Kidney tubule cell (primary cell): Measurements from ENCODE around the gene BABAM2.

ENCODE experiments used
- DNase-seq: peaks from one replicate; pipeline ENCODE4 v3.0.0-alpha.2; 2018; ENCODE audit warnings: low spot score

BABAM2 gene

DNA sequence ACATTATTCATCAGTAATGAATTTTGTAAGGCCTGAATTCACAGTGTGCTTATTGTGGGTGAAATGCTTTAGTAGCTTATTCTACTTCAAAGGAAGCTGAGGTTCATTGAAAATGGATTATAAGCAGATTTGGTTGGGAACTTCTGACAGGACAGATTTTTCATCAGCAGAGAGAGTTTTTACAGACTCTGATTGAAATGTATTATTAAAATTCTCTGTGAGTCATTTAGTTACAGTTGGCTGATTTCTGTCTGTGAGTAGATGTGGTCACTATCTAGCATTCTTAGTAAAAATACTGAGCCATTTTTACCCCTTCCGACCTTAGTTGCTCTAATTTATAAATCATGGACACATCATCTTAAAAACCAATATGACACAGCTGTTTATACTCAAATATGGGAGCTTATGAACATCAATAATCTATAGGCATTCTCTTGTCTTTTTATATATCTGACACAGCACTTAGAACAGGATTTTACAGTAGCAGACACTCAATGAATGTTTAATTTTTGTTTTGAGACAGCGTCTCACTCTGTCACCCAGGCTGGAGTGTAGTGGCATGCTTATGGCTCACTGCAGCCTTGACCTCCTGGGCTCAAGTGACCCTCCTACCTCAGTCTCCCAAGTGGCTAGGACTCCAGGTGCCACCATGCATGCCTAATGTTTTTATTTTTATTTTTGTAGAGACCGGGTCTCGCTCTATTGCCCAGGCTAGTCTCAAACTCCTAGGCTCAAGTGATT is 239.6 kb downstream of the BABAM2 start:
- peak; percentile 80 for DNase-seq

- no peak for DNase-seq
Measured at GRCh38 chr2:28133778-28134177, 243.2 kb downstream of the BABAM2 start.

GRCh38 chr2:28134262-28134812 is 243.8 kb downstream of the BABAM2 start:
- DNase-seq = peak; percentile 75

DNA sequence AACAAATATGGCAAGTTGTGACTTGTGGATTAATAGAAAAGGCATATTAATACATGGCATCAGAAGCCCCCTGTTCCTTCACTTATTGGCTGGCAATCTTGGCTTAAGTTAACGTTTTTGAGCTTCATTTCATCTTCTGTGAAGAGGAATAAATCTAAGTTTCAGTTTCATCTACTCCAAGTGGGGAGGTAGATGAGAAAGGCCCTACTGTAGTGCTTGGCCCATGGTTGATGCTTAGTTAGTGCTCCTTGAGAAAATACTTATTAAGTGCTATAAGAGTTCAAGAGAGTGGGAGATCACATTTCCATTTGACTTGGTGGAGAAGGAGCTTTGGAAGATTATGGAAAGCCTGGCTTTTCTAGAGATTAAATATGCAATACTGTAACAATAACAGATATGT is 244.3 kb downstream of the BABAM2 start:
- DNase-seq = no peak

DNA sequence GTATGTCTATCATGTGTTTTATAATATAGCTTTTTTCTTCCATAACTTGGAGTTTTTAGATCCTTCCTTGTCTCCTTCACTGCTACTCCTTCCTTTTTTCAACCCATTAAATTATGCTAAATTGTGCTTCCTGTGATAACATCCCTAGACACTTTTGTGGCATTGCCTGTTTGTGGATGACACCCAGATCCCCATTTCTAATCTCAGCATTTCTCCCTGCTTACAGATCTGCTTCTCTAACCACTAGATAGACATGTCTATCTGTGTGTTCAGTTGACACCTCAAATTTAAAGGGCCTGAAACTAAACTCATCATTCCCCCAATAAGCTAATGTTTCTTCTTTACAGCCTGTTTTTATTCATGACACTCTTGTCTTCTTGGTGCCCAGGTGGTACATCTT is 244.8 kb downstream of the BABAM2 start:
- no peak for DNase-seq

- DNase-seq = no peak
Measured at GRCh38 chr2:28135799-28136198, 245.3 kb downstream of the BABAM2 start.

DNA sequence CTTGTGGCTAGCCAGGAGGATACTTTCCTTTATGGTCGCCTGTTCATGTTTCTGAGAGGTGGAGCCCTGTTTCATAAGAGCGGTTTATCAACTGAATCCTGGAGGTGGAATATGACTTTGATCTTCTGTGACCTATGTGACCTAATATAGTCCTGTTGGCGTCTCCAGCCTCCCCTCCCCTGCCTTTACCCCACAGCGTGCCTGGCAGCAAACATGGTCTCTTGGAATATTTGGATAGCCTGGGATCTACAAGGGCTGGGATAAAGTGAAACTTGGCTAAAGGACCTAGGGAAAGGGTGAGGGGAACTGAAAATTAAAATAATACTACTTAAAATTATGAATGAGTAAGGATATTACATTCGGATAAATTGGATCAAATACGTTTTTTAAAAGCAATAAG is 246.0 kb downstream of the BABAM2 start:
- no peak for DNase-seq

DNA sequence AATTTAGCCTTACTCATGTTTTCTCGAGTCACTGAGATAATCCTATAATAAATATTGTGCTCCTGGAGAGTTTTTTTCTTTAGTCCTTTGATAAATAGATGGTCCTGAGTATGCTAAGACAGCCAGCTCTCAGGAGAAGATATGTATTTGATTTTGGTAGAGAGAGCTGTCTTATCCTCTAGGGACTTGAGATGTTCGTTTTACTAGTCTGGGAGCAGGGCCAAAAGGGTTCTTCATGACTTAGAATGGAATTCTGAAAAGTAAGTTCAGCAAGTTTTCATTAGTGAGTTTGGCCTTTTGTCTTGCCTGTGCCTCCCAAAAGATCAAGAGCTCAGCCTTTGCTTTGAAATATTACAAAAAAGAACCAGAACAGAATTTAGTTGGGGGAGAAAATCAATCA is 246.7 kb downstream of the BABAM2 start:
- DNase-seq = peak; percentile 34

- no peak for DNase-seq
Measured at GRCh38 chr2:28142386-28142785, 251.9 kb downstream of the BABAM2 start.

DNA sequence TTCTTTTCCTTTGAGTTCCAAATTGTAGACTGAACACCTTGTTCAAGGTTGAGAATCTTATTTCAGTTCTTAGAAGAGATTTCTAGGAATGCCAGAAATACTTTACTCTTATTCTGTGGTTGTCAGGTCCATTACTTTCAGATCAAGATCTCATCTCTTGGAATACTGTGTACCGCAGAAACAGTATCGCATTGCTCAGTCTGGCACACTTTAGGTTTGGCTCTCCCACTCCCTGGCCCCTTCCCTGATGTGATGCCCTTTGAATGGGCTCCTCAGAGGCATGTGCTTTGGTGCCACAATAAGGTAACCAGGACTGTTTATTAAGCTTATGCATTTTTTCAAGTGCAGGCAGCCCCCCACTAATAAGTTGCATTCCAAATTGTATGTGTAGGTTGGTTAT is 257.5 kb downstream of the BABAM2 start:
- no peak for DNase-seq

DNA sequence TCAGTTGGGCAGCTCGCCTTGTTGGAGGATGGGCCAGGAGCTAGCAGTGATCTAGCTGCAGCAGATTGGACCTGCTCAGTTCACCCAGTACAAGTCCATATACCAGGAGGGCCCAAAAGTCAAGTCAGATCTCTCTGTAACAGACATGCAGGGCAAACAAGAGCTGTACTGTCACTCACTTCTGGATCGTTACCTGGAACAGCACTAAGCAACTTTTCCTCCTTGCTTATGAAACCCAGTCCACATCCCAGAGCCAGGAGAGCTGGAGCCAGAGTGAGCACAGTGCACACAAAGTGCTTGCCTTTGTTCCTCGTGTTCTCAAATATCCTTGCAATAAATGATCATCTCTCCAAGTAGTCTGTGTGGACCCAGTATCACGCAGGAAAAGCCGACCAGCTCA is 258.0 kb downstream of the BABAM2 start:
- DNase-seq = no peak

- no peak for DNase-seq
Measured at GRCh38 chr2:28150236-28150915, 259.8 kb downstream of the BABAM2 start.

- no peak for DNase-seq
Measured at GRCh38 chr2:28150994-28151393, 260.5 kb downstream of the BABAM2 start.

DNA sequence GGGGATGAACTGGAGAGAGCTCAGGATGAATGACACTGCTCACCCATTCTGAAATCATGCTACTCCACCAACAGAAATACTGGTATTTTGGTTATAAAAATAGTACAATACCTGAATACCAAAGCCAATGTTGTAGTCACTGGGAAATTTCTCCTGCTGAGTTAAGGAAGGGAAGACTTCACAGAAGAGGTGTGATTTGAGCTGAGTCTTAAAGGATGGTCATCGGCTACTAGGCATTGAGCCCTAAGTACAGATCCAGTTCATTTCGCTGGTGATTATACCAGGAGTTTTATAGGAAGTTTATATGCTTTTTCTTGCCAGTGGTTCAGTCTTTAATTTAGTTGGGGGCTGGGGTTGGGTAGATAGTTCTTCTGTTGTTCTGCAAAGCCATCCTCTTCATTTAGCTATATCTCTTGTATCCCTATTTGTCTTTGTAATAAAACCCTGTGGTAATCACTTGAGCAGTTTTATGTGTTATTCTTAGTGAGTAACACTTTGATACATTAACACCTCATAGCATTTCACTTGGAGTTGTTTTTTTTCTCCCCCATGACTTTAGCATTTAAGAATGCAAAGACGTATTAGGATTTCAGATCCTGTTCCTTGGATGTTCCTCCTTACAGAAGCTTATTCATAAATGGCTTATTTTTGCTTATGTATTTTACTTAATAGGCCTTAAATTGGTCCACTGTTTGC is 262.2 kb downstream of the BABAM2 start:
- peak; percentile 95 for DNase-seq

- DNase-seq = peak; percentile 56
Measured at GRCh38 chr2:28153851-28154250, 263.3 kb downstream of the BABAM2 start.

GRCh38 chr2:28155086-28155485 is 264.6 kb downstream of the BABAM2 start:
- DNase-seq = no peak

DNA sequence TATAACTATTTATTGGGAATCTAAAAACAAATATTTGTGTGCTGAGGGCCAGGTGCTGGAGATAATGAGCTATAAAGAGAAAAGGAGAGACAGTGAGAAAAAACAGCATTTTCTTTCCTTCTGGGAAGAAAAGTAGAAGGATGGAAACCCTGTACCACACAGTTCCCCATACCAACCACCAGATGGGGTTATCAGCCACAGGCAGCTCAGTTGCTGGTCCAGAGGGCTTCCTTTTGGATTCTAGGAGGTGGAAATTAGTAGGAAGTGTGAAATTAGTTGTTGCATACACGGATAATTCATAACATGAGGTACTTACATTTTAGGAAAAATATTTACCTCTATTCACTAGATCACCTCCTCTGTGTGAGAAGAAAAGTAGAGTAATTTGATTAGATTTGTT is 265.1 kb downstream of the BABAM2 start:
- peak; percentile 59 for DNase-seq

DNA sequence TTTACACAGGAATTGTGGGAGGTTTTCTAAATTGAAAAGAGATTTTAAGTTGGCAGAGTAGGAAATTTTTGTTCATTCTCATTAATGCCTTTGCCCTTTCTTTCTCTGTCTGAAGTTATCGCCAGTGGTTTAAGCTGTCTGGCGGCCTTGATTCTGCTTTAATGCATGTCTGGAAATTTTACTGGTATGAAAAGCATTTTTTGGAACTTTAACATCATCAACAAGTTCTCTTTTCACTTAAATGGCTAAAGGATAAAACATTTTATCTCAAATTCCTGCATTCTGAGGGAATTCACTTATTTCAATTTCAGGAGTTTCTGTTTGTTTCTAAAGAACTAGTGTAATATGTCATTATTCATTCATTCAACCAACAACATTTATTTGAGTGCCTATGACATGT is 268.3 kb downstream of the BABAM2 start:
- DNase-seq = no peak

DNA sequence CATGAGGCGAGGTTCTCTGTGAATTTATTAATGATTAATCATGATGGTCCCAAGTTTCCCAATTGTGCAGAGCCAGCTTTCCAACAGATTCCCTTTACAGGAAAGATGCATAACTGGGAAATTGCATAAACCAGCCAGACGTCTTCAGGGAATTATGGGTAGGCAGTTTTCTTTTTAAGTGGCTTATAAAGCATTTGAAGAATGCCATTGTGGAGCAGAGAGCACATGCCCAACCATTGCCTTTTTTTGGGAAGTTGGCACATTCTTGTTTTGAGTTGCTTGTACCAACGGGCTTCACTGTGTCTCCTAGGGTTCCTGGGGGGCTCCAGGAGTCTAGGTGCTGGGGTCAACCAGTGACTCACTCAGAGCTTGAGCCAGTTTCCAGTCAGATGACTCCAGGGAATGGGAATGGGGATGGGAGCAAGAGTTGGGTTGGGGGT is 270.5 kb downstream of the BABAM2 start:
- DNase-seq = peak; percentile 95

GRCh38 chr2:28161466-28161865 is 270.9 kb downstream of the BABAM2 start:
- DNase-seq = no peak

DNA sequence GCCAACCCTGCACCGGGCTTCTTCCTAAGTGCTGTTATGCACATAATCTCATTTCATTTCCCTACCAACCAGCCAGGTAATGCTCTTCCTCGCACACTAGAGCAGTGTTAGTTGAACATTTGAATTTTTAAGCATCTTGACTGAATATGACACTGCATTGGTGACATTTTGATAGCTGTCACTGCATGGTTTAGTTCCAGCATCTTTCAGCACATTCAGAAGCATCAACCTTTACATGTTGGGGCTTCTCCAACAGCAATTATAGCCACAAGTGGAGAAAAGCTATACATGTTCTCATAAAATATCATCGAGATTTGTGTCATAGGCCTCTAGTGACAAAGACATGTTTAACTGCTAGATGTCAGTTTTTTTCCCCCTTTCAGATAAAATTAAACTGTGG is 272.0 kb downstream of the BABAM2 start:
- DNase-seq = no peak

GRCh38 chr2:28163028-28163427 is 272.5 kb downstream of the BABAM2 start:
- DNase-seq = no peak
